ENCODE measurements around the gene DIS3.
"Not testable (repeated sequence)": the region's sequence is repeated elsewhere in the genome, so short reads cannot be mapped to it uniquely, and the experiment has no call there.

The DIS3 gene

GRCh38 chr13:72745260-72745659 is 36.4 kb downstream of the DIS3 start:
- FAIRE-seq = no peak

DNA sequence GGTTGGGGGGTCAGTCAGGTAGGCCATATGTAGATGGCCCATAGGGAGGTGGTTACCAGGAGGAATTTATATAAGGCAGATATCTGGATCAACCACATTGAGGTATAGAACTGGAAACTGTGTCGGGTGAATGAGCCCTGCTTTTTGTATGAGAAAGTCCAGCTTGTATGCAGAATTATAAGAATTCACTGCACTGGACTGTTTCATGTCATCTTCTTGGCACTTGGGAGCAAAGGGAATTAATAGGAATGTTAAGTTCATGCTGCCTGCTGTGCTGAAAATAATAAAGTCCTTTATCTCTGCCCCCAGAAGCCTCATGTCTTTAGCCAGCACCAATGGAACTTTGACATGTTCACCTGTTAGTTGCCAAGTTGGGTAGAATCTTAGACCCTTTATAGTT is 41.7 kb downstream of the DIS3 start:
- no peak for FAIRE-seq

- FAIRE-seq = no peak
Measured at GRCh38 chr13:72737033-72737432, 44.7 kb downstream of the DIS3 start.

DNA sequence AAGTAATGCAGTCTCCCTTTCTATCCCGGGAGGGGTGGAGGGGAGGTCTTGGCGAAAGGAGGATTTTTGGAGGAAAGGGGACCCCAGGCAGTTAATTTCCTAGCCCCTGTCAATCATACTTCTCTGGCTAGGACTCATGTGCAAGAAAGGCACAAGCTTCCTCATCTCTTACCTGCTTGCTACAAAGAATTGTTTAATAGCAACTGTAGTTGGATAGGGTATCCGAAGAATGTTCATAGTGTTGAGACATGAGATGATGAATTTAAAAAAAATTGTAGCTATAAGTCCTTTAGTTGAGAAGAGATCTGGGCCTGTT is 53.5 kb downstream of the DIS3 start:
- FAIRE-seq = no peak

DNA sequence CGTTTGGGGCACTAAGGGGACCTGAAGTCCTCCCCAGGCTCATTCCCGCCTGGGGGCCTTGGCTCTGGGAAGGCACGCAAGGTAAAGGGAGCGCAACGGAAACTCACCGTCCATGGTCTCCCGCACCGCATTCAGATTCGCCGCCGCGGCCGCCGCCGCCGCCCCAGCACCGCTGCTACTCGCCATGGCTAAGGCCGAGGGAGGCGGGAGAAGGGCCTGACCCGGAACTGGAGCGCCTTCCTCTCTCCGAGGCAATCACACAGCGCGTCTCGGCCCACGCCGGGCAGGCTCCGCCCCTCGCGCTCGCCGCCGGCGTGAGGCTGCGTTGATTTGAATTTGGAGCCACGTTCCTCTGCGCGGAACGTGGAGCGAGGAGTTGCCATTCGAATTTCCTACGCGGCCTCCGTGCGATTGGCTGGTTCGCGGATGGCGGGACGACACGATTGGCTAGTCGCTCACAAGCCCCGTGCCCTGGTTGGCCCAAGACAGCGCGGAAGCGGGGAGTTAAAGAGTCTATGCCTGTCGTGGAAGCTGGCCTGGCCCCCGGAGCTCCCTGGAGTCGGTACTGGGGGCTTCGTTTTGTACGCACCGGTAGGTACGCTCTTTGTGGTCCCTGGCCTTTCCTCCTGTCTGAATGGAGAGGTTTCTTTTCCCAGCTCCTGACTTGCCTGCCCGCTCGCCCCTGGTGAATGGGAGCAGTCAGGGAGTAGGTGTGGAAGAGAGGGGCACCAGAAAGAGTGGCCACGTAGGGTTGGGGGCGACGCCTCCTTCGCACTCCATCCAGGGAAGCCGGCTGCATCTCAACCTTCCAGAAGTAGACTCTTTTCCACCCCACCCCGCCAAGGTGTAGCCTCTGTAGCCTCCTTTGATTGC is 54.0 kb downstream of the DIS3 start, which contains the start of the genes BORA and MZT1:
TSS of gene BORA (plus strand) at position 507 of the 873 bp plus-strand sequence. CDS start 1,018 bp downstream, outside the sequence.
TSS of gene MZT1 (minus strand) at position 213 of the 873 bp plus-strand sequence. CDS start at position 186, 27 bp downstream.
- peak; percentile 98 for FAIRE-seq

DNA sequence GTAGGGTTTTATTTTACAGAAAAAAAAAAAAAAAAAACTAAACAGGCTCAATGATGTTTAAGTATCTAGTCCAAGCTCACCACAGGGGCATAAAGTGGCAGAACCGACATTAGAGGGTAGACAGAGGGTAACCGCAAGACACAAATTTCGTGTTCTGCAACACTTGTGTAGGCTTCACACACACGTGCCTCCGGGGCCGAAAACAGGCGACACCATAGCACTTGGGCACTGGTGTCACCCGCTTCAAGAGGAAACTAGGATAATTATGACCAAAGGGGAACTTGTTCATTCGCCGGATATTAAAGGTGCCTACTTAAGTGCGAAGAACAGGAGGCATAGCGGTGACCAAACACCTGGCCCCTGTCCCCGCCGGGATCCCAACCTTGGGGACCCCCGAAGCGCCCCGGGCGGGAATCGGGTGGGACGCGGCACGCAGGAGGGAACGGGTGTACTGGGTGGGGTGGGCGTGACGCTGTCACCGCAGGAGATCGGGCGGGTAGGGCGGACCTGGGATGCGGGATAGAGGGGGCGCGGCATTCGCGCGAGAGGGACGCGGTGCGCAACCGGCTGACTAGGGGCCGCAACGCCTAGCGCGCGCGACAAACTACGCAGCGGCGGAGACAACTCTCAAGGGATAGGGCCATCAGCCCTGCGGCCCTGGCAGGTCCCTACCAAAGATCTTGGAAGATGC is 54.8 kb downstream of the DIS3 start:
- FAIRE-seq = no peak

DNA sequence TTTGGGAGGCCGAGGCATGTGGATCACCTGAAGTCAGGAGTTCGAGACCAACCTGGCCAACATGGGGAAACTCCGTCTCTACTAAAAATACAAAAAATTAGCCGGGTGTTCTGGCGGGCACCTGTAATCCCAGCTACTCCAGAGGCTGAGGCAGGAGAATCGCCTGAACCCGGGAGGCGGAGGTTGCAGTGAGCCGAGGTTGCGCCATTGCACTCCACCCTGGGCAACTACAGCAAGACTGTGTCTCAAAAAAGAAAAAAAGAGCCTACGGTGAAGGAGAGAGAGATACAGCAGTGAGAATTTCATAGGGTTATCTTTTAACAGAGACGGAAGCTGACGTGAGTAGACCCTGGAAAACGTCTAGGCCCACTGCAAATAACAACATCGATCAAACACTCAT is 55.5 kb downstream of the DIS3 start:
- FAIRE-seq = not testable (repeated sequence)

DNA sequence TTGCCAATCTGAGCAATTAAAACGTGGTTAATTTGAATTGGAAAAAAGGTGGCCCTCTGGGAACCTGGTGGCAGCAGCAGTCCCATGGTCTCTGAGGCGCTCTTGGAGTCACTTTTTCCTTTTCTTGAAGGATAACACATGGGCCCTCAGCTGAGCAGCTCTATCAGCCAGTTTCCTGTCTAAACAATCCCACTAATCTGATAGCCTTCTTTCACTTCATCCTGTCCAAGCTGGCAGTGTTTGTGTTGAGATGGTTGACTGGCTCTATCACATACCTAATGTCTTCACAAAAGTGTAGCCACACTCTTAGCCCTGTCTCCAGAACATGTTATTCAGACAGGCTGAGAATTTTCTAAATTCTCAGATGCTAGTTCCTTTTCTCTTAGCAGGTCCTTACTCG is 64.9 kb downstream of the DIS3 start:
- FAIRE-seq = no peak

Data from G401.6 (cell line).